ENCODE results near the gene GSTM4.
"Not testable (repeated sequence)": the region's sequence is repeated elsewhere in the genome, so short reads cannot be mapped to it uniquely, and the experiment has no call there.

GSTM4 gene

DNA sequence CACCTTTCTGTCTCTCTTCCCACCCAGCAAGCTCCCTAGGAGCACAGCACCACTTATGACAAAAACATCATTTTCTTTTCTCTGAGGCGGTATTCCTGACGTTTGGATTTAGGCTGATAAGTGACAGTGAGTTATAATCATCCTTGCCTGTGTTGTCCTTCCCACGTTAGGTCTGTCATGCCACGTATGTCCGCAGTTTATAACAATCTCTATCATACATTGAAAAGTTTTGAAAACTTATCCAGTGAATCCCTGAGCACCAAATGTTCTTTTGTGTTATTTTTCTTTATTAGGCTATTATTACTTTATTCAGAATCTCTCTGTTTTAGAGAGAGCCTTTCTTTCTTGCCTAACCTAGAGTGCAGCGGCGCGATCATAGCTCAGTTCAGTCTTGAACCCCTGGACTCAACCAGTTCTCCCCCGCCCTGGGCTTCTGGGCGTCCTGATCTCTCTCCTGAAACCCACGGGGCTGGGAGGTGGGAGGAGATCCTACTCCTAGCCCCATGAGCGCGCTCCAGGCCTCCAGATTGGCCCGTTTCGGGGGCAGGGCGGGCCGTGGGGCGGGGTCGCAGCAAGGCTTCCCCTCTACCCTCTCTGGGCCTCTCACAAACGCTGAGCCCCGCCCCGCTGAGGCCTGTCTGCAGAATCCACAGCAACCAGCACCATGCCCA, 11.7 kb downstream of the GSTM4 start, which contains the start of gene GSTM2:
Gene GSTM2, plus strand, starts transcription at position 606 of the 671 bp plus-strand sequence. Its CDS starts 59 bp downstream, at position 665.
- peak; percentile 88 for DNase-seq (ENCODE audit: low read depth)

DNA sequence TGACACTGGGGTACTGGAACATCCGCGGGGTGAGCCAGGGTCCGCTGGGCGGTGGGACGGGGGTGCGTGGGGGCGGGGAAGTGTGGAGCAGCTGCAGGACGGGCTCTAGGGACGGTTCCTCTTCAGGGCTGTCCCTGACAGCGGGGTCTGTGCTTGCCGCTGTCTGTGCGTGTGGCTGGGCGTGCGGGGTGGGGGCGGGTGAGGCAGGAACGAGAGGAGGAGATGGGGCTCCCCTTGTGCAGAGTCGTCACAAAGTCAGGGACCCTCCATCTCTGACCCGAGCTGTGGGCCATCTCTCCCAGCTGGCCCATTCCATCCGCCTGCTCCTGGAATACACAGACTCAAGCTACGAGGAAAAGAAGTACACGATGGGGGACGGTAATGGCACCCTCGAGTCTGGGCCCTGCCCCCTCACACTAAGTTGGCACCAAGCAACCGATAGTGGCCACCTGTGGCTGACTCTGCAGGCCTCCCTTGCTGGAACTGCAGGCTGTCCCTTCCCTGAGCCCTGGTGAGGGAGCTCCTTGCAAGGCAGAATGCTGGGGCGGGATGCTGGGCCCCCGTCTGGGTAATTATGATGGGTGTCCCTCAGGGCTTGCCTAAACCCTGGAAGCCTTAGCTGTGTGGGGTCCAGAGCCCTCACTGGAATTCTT, 12.3 kb downstream of the GSTM4 start:
- DNase-seq (ENCODE audit: low read depth), result no peak

DNA sequence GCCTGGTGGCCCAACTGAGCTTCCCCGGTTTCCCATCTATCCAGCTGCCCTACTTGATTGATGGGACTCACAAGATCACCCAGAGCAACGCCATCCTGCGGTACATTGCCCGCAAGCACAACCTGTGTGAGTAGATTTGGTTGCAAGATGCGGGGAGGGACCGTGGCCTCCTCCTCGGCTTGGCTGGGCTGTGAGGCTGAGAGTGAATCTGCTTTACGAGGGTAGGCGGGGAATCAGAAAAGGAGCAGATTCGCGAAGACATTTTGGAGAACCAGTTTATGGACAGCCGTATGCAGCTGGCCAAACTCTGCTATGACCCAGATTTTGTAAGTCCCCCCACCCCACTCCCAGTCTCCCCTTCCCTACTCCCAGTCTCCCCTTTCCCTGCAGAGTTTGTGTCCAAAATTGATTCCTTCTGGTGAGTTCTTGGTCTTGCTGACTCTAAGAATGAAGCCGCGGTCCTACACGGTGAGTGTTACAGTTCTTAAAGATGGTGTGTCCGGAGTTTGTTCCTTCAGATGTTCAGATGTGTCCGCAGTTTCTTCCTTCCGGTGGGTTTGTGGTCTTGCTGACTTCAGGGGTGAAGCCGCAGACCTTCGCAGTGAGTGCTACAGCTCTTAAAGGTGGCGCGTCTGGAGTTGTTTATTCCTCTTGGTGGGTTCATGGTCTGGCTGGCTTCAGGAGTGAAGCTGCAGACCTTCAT, 13.5 kb downstream of the GSTM4 start:
- no peak for DNase-seq (ENCODE audit: low read depth)

DNA sequence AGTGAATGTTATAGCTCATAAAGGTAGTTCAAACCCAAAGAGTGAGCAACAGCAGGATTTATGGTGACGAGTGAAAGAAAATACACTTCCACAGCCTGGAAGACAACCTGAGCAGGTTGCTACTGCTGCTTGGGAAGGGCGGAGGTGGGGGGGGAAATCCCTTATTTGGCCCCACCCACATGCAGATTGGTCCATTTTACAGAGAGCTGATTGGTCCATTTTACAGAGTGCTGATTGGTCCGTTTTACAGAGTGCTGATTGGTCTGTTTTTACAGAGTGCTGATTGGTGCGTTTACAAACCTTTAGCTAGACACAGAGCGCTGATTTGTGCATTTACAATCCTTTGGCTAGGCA, 14.0 kb downstream of the GSTM4 start:
- DNase-seq (ENCODE audit: low read depth), result not testable (repeated sequence)

DNA sequence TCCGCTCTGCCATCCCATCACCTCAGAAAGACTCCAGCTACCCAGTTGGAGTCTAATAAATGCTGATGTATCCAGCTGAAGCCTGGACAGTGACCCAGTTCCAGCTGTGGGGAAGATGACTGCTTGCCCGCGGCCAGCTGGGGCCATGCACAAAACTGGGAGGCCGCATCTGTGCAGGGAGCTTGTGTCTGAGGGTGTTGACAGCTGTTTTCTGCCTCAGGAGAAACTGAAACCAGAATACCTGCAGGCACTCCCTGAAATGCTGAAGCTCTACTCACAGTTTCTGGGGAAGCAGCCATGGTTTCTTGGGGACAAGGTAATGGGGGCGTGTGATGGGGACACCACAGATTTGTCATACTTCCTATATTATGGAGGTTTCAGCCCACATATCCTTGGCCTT, 15.2 kb downstream of the GSTM4 start:
- no peak for DNase-seq (ENCODE audit: low read depth)

DNA sequence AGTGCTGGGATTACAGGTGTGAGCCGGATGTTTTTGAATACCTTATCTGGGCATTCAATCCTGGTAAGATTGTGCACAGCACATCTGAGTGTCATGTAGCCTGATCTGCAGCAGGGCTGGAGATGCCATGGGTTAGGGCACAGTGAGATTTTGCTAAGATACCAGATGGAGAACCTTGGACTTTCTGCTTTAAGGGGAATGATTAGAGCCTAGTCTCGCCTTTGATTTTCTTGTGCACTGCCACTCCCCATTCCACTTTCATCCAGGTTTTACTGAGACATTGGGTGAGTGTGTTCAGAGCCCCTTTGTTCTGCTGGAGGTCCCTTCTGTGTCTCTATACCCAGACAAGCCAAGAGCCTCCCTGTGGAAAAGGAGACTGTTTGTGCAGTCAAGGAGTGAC, 18.0 kb downstream of the GSTM4 start:
- DNase-seq (ENCODE audit: low read depth), result not testable (repeated sequence)

DNA sequence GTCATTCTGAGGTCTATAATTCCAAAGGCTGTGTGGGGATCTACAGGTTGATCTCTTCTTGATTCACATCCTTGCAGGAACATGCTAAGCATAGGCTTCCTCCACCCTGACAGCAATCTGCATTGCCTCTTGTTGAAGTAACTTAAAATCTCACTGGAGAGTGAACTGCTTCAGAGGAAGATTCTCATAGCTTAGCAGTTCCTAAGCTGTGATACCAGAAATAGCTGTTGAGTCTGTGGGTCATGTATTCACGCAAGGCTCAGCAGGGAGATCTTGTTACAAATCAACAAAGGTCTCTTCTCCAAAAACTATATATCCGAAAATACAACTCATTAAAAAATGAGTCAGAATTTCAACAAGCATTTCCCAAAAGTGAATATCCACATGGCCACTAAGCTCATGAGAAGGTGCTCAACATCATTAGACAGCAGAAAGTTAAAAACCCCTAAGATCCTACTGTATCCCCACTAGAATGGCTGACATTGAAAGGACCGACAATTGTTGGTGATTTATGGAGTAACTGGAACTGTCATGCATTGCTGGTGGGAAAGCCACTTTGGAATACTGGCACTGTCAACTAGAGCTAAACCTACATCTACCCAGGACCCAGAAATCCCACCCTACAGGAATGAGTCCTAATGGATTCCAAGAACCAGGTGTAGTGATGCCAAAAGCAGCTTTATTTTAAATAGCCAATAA, 20.9 kb downstream of the GSTM4 start:
- DNase-seq (ENCODE audit: low read depth), result peak; percentile 47

DNA sequence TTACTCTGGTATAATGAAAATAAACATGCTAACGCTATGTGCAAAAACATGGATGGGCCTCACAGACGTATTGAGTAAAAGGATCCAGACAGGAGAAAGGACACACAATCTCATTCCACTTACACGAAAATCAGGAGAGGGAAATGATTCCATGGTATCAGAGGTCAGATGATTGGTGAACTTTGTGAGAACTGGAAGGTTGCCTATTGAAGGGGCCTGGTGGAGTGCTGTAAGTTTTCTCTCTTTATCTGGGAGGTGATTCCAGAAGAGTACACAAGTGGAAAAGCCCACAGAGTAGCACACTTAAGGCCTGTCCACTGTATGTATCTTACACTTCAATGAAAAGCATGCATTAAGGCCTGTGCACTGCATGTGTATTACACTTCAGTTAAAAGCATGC, 21.6 kb downstream of the GSTM4 start:
- no peak for DNase-seq (ENCODE audit: low read depth)

DNA sequence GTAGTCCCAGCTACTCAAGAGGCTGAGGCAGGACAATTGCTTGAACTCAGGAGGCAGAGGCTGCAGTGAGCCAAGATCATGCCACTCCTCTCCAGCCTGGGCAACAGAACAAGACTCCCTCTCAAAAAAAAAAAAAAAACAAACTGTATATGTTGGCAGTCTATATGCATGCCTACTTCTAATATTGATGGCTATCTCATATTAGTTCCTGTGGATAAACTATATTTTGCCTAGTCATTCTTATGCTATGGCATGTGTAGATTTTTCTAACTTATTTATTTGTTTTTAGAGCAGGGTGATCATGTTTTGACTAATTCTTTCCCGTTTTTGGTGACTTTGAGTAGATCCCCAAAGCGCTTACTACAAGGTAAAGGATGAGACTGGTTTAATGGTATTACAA, 22.7 kb downstream of the GSTM4 start:
- DNase-seq (ENCODE audit: low read depth), result not testable (repeated sequence)

DNA sequence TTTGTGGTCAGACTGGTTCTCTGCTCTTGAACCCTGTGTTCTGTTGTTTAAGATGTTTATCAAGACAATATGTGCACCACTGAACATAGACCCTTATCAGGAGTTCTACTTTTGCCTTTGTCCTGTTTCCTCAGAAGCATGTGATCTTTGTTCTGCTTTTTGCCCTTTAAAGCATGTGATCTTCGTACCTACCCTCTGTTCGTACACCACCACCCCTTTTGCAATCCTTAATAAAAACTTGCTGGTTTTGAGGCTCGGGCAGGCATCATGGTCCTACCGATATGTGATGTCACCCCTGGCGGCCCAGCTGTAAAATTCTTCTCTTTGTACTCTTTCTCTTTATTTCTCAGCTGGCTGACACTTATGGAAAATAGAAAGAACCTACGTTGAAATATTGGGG, 28.9 kb downstream of the GSTM4 start:
- DNase-seq (ENCODE audit: low read depth), result not testable (repeated sequence)

DNA sequence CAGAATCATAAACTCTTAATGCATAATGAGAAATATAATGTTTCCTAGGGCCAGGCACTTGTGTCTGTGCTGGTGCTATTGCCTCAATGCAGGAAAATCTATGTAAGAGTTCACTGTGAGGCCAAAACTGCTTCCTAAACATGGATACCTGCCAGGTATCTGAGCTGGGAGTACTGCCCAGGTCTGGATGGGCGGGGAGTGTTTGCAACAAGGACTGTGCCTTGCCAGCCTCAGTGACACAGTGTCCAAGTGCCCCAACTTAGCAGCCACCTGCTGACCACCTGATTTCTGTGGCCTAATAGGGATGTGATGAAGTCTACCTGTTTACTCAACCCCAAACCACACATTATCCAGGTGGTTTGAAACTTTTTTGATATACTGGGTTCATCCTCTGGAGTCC, 29.5 kb downstream of the GSTM4 start:
- DNase-seq (ENCODE audit: low read depth), result not testable (repeated sequence)

DNA sequence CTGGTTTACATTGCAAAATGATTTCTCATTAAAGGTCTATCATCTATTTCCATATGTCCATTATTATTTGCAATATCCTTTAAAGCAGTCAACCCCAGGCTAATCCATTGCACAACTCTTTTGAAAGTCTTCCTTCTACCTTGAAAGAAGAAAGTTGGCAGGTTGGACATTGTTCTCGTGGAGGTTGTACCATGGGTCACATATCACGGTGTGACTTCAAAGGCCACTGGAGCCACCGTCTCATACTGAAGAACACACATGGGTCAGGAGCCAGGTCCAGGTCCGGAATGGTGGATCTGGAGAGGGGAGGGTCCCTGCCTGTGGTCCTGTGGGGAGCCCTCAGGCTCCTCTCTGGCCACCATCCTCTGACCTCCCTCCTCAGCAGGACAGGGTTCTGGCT, 30.0 kb downstream of the GSTM4 start:
- DNase-seq (ENCODE audit: low read depth), result not testable (repeated sequence)

DNA sequence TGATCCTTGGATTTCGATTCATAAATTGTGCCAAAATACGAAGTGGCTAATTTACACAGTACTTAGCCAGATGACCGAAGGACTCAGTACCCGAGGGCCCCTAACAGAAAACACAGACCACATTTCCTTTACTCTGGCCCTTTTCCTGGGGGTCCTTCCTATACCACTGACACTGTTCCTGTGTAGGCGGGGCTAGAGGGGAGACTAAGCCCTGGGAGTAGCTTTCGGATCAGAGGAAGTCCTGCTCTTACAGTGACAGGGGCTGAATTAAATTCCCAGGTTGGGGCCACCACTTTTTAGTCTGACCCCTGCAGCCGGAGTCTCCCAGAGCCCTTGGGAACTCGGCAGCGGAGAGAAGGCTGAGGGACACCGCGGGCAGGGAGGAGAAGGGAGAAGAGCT, 31.2 kb downstream of the GSTM4 start:
- not testable (repeated sequence) for DNase-seq (ENCODE audit: low read depth)

DNA sequence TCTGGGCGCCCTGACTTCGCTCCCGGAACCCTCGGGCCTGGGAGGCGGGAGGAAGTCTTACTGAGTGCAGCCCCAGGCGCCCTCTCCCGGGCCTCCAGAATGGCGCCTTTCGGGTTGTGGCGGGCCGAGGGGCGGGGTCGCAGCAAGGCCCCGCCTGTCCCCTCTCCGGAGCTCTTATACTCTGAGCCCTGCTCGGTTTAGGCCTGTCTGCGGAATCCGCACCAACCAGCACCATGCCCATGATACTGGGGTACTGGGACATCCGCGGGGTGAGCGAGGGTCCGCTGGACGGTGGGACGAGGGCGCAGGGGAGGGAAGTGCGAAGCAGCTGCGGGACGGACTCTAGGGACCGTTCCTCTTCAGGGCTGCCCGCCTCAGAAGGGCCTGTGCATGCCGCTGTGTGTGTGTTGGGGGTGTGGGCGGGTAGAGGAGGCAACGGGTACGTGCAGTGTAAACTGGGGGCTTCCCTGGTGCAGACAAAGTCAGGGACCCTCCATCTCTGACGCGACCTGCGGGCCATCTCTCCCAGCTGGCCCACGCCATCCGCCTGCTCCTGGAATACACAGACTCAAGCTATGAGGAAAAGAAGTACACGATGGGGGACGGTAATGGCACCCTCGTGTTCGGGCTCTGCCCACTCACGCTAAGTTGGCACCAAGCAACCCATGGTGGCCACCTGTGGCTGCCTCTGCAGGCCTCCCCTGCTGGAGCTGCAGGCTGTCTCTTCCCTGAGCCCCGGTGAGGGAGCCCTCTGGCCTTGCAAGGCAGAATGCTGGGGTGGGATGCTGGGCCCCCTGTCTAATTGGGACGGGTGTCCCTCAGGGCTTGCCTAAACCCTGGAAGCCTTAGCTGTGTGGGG, 32.0 kb downstream of the GSTM4 start, which contains the start of gene GSTM1:
Gene GSTM1, plus strand, starts transcription at position 177 of the 859 bp plus-strand sequence. Its CDS starts 57 bp downstream, at position 234.
- no peak for DNase-seq (ENCODE audit: low read depth)

DNA sequence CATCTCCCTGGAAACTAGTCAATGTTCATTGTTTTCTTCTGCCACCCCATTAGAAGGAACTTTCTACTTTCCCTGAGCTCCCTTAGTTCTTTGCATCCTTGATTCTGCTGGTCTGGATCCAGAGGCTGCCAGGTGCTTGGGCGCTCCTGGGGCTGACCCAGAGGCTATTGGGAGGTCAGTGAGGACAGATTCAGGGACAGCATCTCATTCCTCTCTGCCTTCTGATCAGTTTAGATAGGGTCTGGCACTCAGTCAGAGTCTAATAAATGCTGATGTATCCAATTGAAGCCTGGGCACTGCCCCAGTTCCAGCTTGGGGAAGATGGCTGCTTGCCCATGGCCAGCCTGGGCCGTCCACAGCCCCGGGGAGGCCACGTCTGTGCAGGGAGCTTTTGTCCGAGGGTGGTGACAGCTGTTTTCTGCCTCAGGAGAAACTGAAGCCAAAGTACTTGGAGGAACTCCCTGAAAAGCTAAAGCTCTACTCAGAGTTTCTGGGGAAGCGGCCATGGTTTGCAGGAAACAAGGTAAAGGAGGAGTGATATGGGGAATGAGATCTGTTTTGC, 34.0 kb downstream of the GSTM4 start:
- DNase-seq (ENCODE audit: low read depth), result no peak

DNA sequence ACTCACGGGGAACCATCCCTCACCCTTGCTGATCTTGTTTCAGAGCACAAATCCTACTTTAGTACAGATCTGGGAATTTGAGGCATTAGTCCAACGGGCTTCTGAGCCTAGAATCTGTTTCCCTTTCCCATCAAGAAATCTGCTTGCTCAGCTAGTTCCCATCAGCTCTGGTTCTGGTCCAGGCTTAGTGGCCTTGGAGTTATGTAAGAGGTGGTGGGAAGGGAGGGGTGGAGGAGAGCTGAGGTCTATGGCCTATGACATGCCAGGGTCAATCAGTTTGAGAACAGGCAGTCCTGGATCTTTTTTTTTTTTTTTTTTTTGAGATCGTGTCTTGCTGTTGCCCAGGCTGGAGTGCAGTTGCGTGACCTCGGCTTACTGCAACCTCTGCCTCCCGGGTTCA, 35.9 kb downstream of the GSTM4 start:
- no peak for DNase-seq (ENCODE audit: low read depth)

DNA sequence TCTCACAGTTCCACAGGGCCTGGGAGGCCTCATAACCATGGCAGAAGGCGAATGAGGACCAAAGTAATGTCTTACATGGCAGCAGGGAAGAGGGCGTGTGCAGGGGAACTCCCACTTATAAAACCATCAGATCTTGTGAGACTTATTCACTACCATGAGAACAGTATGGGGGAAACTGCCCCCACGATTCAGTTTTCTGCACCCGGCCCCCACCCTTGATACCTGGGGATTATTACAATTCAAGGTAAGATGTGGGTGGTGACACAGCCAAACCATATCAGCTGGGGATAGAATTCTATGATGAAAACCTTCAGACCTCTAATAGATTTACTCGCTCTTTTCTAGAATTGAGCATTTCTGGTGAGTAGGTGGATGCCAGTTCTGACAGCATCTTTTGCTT, 38.5 kb downstream of the GSTM4 start:
- DNase-seq (ENCODE audit: low read depth), result not testable (repeated sequence)

DNA sequence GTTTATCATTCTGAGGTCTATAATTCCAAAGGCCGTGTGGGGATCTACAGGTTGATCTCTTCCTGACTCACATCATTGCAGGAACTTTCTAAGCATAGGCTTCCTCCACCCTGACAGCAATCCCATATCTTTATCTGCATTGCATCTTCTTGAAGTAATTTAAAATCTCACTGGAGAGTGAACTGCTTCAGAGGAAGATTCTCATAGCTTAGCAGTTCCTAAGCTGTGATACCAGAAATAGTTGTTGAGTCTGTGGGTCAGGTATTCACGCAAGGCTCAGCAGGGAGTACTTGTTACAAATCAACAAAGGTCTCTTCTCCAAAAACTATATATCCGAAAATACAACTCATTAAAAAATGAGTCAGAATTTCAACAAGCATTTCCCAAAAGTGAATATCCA, 39.2 kb downstream of the GSTM4 start:
- DNase-seq (ENCODE audit: low read depth), result not testable (repeated sequence)

DNA sequence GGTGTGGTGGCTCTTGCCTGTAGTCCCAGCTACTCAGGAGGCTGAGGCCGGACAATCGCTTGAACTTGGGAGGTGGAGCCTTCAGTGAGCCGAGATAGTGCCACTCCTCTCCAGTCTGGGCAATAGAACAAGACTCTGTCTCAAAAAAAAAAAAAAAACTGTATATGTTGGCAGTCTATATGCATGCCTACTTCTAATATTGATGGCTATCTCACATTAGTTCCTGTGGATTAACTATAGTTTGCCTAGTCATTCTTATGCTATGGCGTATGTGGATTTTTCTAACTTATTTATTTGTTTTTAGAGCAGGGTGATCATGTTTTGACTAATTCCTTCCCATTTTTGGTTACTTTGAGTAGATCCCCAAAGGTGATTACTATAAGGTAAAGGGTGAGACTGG, 41.2 kb downstream of the GSTM4 start:
- no peak for DNase-seq (ENCODE audit: low read depth)

DNA sequence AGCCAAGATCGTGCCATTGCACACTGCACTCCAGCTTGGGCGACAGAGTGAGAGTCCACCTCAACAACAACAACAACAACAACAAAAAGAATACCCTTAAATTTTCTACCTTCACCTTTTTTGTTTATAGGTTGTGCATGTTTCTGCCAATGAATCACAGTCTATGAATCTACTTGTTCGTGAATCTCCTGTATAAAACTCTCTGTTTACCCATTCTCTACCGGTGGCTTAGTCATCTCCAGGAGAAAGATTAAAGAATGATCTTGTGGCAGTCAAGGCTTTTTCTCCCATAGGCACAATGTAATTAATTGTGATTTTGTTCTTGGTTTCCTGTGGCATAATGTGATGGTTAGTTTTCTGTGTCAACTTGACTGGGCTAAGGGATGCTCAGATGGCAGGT, 42.0 kb downstream of the GSTM4 start:
- DNase-seq (ENCODE audit: low read depth), result not testable (repeated sequence)

DNA sequence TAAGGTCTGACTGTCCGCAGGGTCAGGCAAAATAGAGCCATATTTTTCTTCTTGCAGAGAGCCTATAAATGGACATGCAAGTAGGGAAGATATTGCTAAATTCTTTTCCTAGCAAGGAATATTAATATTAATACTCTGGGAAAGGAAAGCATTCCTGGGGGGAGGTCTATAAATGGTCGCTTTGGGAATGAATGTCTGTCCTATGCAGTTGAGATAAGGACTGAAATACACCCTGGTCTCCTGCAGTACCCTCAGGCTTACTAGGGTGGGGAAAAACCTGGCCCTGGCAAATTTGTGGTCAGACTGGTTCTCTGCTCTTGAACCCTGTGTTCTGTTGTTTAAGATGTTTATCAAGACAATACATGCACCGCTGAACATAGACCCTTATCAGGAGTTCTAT, 47.0 kb downstream of the GSTM4 start:
- not testable (repeated sequence) for DNase-seq (ENCODE audit: low read depth)
